ENCODE measurements around the gene GALNTL6.
"Not testable (repeated sequence)": the region's sequence is repeated elsewhere in the genome, so short reads cannot be mapped to it uniquely, and the experiment has no call there.

Gene GALNTL6

DNA sequence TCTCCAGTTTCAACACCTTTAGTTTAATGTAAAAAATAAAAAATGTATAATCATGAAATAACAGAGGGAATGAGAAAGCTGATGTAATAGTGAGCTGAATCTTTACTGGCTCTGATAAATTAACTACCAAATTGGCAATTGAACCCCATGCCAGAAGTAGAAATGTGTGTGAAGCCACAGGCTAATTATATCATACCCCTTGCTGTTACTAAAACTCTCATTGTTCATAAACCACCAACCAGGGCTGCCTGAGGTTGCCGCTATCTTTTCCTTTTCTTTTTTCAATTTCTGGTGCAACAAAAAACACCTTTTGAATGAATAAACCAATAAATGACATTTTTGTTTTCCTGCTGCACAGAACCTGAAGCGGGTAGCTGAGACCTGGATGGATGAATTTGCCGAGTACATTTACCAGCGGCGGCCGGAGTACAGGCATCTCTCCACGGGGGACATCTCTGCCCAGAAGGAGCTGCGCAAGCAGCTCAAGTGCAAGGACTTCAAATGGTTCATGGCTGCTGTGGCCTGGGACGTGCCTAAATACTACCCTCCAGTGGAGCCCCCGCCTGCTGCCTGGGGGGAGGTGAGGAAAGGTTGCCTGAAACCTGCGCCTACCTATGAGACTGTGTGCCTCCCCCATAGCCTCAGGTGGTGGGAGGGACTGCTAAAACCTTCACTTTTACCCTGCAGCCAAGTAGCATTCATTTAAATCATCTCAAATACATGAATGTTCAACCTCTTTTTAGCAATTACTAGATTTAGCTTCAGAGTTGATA lies 1138.7 kb downstream of the GALNTL6 start:
- no peak for DNase-seq (ENCODE audit: extremely low read depth, insufficient read length)
- TF ChIP-seq, protein P1, sequence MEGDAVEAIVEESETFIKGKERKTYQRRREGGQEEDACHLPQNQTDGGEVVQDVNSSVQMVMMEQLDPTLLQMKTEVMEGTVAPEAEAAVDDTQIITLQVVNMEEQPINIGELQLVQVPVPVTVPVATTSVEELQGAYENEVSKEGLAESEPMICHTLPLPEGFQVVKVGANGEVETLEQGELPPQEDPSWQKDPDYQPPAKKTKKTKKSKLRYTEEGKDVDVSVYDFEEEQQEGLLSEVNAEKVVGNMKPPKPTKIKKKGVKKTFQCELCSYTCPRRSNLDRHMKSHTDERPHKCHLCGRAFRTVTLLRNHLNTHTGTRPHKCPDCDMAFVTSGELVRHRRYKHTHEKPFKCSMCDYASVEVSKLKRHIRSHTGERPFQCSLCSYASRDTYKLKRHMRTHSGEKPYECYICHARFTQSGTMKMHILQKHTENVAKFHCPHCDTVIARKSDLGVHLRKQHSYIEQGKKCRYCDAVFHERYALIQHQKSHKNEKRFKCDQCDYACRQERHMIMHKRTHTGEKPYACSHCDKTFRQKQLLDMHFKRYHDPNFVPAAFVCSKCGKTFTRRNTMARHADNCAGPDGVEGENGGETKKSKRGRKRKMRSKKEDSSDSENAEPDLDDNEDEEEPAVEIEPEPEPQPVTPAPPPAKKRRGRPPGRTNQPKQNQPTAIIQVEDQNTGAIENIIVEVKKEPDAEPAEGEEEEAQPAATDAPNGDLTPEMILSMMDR (IDR thresholded peaks at IDR 0.05; ENCODE audit: insufficient read depth, low read length, poor library complexity, severe bottlenecking) = no peak
- no peaks in the 10 kb centered on the region for H3K36me3 ChIP-seq (ENCODE audit: control insufficient read depth, insufficient read depth, low read length)
- no peak overlapping the region for H3K4me3 ChIP-seq (replicated peaks; ENCODE audit: low read depth, low read length)
- no peaks in the 10 kb centered on the region for H3K27me3 ChIP-seq (replicated peaks; ENCODE audit: control insufficient read depth, insufficient read depth, low read length)

DNA sequence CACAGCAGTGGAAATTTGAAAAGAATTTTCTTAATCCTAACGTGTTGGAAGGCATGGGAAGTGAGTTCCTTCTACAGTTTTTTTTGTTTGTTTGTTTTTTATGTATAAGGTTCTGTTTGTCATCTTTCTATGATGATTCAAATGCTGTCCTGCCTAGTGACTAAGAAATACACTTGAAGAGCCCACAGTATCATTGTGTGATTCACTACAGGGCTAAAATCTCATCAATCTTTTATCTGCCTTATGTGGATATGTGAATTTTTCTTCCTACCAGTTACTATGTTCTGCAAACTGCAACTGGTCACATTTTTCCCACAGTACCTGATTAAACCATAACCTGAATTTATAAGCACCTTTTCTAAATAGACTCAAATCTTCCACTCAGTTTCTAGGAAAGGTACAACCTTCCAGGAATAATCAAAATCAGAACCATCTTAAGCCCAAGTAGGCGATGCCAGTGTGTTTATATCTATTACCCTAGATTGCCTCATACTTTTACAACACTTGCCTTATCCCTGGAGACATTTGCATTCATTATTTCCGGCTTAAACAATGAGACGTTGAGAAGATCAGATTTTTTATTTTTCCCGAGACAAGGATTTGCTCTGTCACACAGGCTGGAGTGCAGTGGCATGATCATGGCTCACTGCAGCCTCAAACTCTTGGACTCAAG lies 1140.8 kb downstream of the GALNTL6 start:
- H3K36me3 ChIP-seq (ENCODE audit: control insufficient read depth, insufficient read depth, low read length) = no peaks in the 10 kb centered on the region
- no peaks in the 10 kb centered on the region for H3K27me3 ChIP-seq (replicated peaks; ENCODE audit: control insufficient read depth, insufficient read depth, low read length)
- TF ChIP-seq, protein P1 (IDR thresholded peaks at IDR 0.05; ENCODE audit: insufficient read depth, low read length, poor library complexity, severe bottlenecking) = no peak
- no peak for DNase-seq (ENCODE audit: extremely low read depth, insufficient read length)
- no peak overlapping the region for H3K4me3 ChIP-seq (replicated peaks; ENCODE audit: low read depth, low read length)

DNA sequence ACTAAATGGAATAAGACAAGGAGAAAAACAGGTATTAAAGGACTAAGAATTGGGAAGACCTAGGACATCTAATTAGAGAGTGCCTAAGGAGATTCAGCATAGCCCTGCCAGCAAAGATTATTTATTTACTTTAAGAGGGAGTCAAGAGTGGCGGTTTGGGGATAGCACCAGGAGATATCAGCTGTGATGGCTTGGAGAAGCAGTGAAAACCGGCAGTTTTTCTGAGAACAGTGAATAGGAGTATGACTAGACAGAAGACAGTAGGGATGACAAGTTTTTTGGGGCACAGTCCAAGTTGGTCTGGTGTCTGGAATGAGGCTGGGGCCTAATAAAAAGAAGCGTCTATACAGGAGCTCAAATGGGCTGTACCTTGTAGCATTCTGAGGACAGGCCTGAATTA lies 1143.1 kb downstream of the GALNTL6 start:
- H3K27me3 ChIP-seq (replicated peaks; ENCODE audit: control insufficient read depth, insufficient read depth, low read length); H3K36me3 ChIP-seq (ENCODE audit: control insufficient read depth, insufficient read depth, low read length); DNase-seq (ENCODE audit: extremely low read depth, insufficient read length); H3K4me3 ChIP-seq (replicated peaks; ENCODE audit: low read depth, low read length): not testable (repeated sequence)

DNA sequence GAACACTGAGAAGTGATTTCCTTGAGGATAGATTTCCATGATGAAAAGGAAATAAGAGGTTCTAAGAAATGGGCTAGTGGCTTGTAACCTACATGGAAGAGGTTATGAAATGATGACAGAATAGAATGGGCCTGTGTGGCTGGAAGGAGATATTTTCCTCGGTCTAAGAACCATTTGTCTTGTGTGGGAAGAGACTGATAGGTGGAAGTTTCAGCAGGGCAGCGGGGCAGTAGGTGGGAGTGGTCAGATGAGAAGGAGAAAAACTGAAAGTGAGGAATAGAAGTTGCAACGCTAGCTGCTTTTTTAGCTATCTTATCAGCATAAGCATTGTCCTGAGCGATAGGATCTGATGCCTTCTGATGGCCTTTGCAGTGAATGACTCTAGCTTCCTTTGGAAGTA lies 1144.0 kb downstream of the GALNTL6 start:
- no peak overlapping the region for H3K4me3 ChIP-seq (replicated peaks; ENCODE audit: low read depth, low read length)
- no peaks in the 10 kb centered on the region for H3K36me3 ChIP-seq (ENCODE audit: control insufficient read depth, insufficient read depth, low read length)
- TF ChIP-seq, protein P1 (IDR thresholded peaks at IDR 0.05; ENCODE audit: insufficient read depth, low read length, poor library complexity, severe bottlenecking) = no peak
- DNase-seq (ENCODE audit: extremely low read depth, insufficient read length) = no peak
- H3K27me3 ChIP-seq (replicated peaks; ENCODE audit: control insufficient read depth, insufficient read depth, low read length) = no peaks in the 10 kb centered on the region

DNA sequence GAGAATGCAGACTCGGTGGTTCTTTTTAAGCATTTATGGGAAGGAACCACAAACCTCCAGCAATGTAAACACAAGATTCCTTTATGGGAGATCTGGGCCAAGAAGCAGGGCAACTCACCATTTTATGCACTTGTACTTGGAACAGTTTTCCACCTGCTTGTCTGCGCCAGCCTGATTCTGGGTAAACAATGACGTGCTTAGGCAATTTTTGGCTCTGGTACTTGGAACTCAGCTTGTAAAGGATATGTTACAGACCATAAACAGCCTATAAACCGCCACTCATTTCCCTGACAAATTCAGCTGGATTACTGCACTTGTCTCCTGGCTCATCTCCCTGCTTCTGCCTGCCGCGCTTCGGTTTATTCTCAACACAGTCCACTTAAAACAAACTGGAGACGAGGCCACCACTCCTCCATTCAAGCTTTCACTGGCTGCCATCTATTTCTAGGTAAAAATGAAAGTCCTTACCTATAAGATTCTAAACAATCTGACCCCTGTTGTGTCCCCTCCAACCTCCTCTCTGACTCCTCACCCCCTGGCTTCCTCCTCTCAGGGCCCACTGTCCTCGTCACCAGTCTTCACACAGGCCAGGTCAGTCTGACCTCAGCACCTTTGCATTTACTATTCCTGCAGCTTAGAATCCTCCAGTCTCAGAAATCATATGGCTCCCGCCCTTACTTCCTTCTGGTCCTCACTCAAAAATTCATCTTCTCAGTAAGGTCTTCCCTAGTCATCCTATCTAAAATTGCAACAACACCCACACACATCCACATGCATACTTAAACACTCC lies 1149.6 kb downstream of the GALNTL6 start:
- TF ChIP-seq, protein P1 (IDR thresholded peaks at IDR 0.05; ENCODE audit: insufficient read depth, low read length, poor library complexity, severe bottlenecking) = no peak
- Histone ChIP-seq H3K27me3 (replicated peaks; ENCODE audit: control insufficient read depth, insufficient read depth, low read length) (no peaks in the 10 kb centered on the region), H3K4me3 (replicated peaks; ENCODE audit: low read depth, low read length) (no peak overlapping the region), H3K36me3 (ENCODE audit: control insufficient read depth, insufficient read depth, low read length) (no peaks in the 10 kb centered on the region)
- DNase-seq (ENCODE audit: extremely low read depth, insufficient read length) = no peak
